Activated naive CD8-positive, alpha-beta T cell treated with anti-CD3 and anti-CD28 coated beads, Interleukin-2, amount 50 U/mL, for 24 hours (primary cell): Measurements from ENCODE around the gene MPPED2.

ENCODE experiments used
- ATAC-seq: fragments of 150-1000 bp; cut with Tn5 transposase; one replicate; pipeline ENCODE4 v1.10.0; 2021
- DNase-seq: peaks from one replicate; pipeline ENCODE4 v3.0.0; 2021
- H3K27ac Mint-ChIP-seq: one replicate; pipeline ENCODE4 v1.8.0; 2021; ENCODE audit warnings: mild to moderate bottlenecking, mixed read lengths
- H3K27me3 Mint-ChIP-seq: one replicate; pipeline ENCODE4 v1.8.0; 2021; ENCODE audit warnings: mixed read lengths
- H3K36me3 Mint-ChIP-seq: one replicate; pipeline ENCODE4 v1.8.0; 2021; ENCODE audit warnings: low read depth, mixed read lengths
- H3K4me1 Mint-ChIP-seq: one replicate; pipeline ENCODE4 v1.8.0; 2021; ENCODE audit warnings: mixed read lengths
- H3K4me3 Mint-ChIP-seq: one replicate; pipeline ENCODE4 v1.8.0; 2021; ENCODE audit warnings: mild to moderate bottlenecking, moderate library complexity, mixed read lengths
- H3K9me3 Mint-ChIP-seq: one replicate; pipeline ENCODE4 v1.8.0; 2021; ENCODE audit warnings: mixed read lengths

MPPED2 gene

DNA sequence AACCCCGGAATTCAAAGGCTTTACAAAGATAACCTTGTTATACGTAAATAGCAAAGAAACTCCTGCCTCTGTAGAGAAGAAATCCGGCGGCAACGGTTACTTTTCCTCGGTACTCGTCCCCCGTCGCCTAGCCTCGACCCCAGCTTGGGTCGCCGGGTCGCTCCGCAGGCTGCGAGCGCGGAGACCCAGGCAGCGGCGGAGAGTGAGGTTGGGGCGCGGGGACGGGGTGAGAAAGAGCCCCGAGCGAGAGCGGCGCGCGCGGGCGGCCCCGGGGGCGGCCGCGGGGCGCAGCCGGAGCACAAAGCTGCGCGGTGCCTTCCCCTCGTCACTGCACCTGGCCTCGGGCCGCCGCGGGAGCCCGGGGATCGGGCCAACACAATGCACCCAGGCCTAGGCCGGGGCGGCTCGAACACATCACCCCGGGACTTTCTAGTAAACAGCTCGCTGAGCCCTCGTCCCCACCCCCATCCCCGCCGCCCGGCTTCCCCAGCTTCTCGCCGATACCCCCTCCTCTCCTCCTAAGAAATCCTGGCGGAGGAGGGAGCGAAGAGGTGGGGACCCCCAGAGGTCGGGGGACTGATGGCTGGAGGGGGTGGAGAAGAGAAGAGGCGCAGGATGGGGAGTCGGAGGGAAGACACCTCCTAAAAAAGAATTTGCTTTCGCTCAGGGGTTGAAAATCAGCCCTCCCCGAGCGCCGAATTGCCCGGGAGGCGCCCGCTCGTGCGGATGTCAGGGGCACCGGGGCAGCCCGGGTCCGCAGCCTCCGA, 845 bp downstream of the MPPED2 start:
- H3K9me3 Mint-ChIP-seq: no peaks in the 10 kb centered on the region
- DNase-seq: peak; percentile 7
- H3K27me3 Mint-ChIP-seq: peaks cover 49% of the 10 kb centered on the region
- H3K4me1 Mint-ChIP-seq: peaks cover 10% of the 10 kb centered on the region
- H3K4me3 Mint-ChIP-seq: peak overlapping the region; percentile 32
- H3K36me3 Mint-ChIP-seq: no peaks in the 10 kb centered on the region
- peak; percentile 55 for ATAC-seq
- no peak overlapping the region for H3K27ac Mint-ChIP-seq

GRCh38 chr11:30583476-30584280, 2.5 kb downstream of the MPPED2 start:
- peaks cover 49% of the 10 kb centered on the region for H3K27me3 Mint-ChIP-seq
- H3K4me3 Mint-ChIP-seq: peak overlapping the region; percentile 52
- no peak for ATAC-seq

GRCh38 chr11:30582726-30583125, 3.4 kb downstream of the MPPED2 start:
- H3K36me3 Mint-ChIP-seq: no peaks in the 10 kb centered on the region
- H3K4me1 Mint-ChIP-seq: peaks cover 10% of the 10 kb centered on the region
- ATAC-seq: no peak
- no peak for DNase-seq
- H3K27ac Mint-ChIP-seq: no peak overlapping the region
- no peaks in the 10 kb centered on the region for H3K9me3 Mint-ChIP-seq
- peaks cover 44% of the 10 kb centered on the region for H3K27me3 Mint-ChIP-seq
- H3K4me3 Mint-ChIP-seq: no peak overlapping the region

More at GRCh38 chr11:30583476-30584280, 2.5 kb downstream of the MPPED2 start:
- Mint-ChIP-seq H3K9me3 (no peaks in the 10 kb centered on the region), H3K4me1 (peaks cover 10% of the 10 kb centered on the region), H3K36me3 (no peaks in the 10 kb centered on the region), H3K27ac (no peak overlapping the region)
- DNase-seq: no peak

DNA sequence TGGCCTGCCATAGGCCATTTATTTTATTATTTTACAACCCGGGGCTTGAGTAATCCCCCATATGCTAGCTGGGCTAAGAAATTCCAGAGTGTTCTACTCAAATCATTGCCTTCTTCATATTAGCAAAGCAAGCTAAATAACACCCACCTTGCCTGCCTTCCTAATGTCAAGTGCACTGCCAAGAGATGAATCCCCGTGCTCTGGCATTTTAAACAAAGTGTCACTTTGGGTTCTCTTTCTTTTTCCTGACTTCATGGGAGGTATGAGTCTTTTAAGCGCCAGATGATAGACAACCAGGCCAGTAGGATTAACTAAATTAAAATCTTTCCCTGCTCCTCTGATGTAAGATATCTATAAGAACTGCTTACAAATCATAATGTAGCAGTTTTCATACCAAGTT, 4.5 kb downstream of the MPPED2 start:
- Mint-ChIP-seq H3K9me3 (no peaks in the 10 kb centered on the region), H3K4me1 (peaks cover 5% of the 10 kb centered on the region), H3K27ac (no peak overlapping the region), H3K4me3 (no peak overlapping the region), H3K27me3 (peaks cover 35% of the 10 kb centered on the region), H3K36me3 (no peaks in the 10 kb centered on the region)
- ATAC-seq: no peak
- DNase-seq: no peak

DNA sequence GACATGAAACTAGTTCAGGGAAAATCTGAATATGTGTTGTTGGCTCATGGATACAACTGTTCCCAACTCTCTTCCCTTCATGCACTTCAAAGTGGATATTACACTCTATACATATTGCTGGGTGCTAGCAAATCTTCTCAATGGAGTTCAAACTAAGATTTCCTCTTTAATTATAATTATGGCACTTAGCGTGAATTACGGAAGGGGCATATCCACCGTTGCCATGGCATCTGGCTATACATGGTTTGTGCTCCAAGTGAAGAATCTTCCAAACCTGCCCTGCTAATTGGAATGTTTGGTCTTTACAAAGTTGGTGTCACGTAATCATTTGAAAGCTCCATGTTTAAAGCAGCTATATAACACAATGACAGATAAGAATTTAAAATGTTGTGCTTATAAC, 5.6 kb downstream of the MPPED2 start:
- peaks cover 5% of the 10 kb centered on the region for H3K4me1 Mint-ChIP-seq
- peaks cover 33% of the 10 kb centered on the region for H3K27me3 Mint-ChIP-seq
- H3K27ac Mint-ChIP-seq: no peak overlapping the region
- no peak overlapping the region for H3K4me3 Mint-ChIP-seq
- DNase-seq (no peak), ATAC-seq (no peak)
- no peaks in the 10 kb centered on the region for H3K9me3 Mint-ChIP-seq
- no peaks in the 10 kb centered on the region for H3K36me3 Mint-ChIP-seq

GRCh38 chr11:30579415-30580175, 6.6 kb downstream of the MPPED2 start:
- Mint-ChIP-seq H3K4me3 (no peak overlapping the region), H3K36me3 (no peaks in the 10 kb centered on the region), H3K4me1 (peaks cover 2% of the 10 kb centered on the region), H3K27me3 (peaks cover 28% of the 10 kb centered on the region), H3K9me3 (no peaks in the 10 kb centered on the region), H3K27ac (no peak overlapping the region)
- DNase-seq (no peak), ATAC-seq (no peak)

- Mint-ChIP-seq H3K36me3 (no peaks in the 10 kb centered on the region), H3K27me3 (peaks cover 17% of the 10 kb centered on the region), H3K4me3 (no peak overlapping the region), H3K27ac (no peak overlapping the region), H3K9me3 (no peaks in the 10 kb centered on the region), H3K4me1 (no peaks in the 10 kb centered on the region)
- ATAC-seq (no peak), DNase-seq (no peak)
These were observed 7.7 kb downstream of the MPPED2 start for GRCh38 chr11:30578406-30578805.

DNA sequence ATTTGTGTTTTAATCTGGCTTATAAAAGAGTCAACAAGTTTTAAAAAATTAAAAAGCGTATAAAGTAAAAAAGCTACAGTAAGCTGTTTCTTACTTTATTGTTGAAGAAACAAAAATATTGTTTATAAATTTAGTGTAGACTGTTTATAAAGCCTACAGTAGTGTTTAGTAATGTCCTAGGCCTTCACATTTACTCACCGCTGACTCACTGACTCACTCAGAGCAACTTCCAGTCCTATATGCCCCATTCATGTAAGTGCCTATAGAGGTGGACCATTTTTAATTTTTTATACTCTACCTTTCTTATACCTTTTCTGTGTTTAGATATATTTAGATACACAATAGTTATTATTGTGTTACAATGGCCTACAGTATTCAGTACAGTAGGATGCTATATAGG, 12.2 kb downstream of the MPPED2 start:
- Mint-ChIP-seq H3K4me1 (no peaks in the 10 kb centered on the region), H3K27me3 (peaks cover 3% of the 10 kb centered on the region), H3K4me3 (no peak overlapping the region), H3K9me3 (no peaks in the 10 kb centered on the region), H3K27ac (no peak overlapping the region), H3K36me3 (no peaks in the 10 kb centered on the region)
- DNase-seq: no peak
- no peak for ATAC-seq

DNA sequence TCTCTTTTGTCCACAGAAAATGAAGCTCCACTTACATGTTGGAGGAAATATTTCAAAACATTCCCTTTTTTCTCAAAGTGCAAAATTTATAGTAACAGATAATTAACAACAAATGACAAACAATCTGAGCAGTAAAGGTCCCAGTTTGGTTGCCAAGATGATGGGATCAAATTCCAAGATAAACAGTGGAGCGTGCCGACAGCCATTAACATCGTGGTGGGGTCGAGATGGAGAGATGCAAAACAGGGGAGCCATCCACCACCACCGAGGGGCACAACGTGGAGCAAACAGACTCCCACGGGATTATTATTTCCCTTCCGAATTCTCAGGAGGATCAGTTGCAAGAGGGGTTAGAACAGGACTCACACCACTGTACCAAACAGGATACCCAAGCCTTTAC, 17.2 kb downstream of the MPPED2 start:
- Mint-ChIP-seq H3K4me1 (no peaks in the 10 kb centered on the region), H3K4me3 (no peak overlapping the region), H3K36me3 (no peaks in the 10 kb centered on the region), H3K27ac (no peak overlapping the region), H3K27me3 (peaks cover 5% of the 10 kb centered on the region), H3K9me3 (no peaks in the 10 kb centered on the region)
- DNase-seq (no peak), ATAC-seq (no peak)

GRCh38 chr11:30567644-30568043, 18.5 kb downstream of the MPPED2 start:
- peaks cover 5% of the 10 kb centered on the region for H3K27me3 Mint-ChIP-seq
- no peak overlapping the region for H3K4me3 Mint-ChIP-seq
- H3K4me1 Mint-ChIP-seq: no peaks in the 10 kb centered on the region
- no peaks in the 10 kb centered on the region for H3K9me3 Mint-ChIP-seq
- no peaks in the 10 kb centered on the region for H3K36me3 Mint-ChIP-seq
- ATAC-seq (no peak), DNase-seq (no peak)
- H3K27ac Mint-ChIP-seq: no peak overlapping the region

- Mint-ChIP-seq H3K4me1 (no peaks in the 10 kb centered on the region), H3K27me3 (peaks cover 5% of the 10 kb centered on the region), H3K27ac (no peak overlapping the region), H3K9me3 (no peaks in the 10 kb centered on the region), H3K36me3 (no peaks in the 10 kb centered on the region), H3K4me3 (no peak overlapping the region)
- DNase-seq (no peak), ATAC-seq (no peak)
These were observed 19.0 kb downstream of the MPPED2 start for GRCh38 chr11:30567120-30567519.

DNA sequence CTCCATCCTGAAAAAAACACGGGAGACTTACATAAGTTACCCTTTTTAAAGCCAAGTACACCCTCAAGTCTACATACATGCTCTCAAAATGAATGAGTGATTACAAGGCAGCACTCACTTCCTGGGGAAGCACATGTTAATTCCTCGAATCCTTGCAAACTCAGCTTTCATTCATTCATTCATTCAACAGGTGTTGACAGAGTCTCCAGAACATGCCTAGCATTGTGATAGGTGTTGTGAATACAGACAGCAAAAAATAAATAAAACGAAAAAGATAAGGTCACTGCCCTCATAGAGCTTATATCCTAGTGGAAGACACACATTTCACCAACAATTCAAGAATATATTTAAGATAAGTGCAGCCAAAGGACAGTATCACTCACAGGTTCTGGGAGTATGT, 19.7 kb downstream of the MPPED2 start:
- no peak overlapping the region for H3K4me3 Mint-ChIP-seq
- no peaks in the 10 kb centered on the region for H3K36me3 Mint-ChIP-seq
- H3K9me3 Mint-ChIP-seq: no peaks in the 10 kb centered on the region
- H3K27me3 Mint-ChIP-seq: peaks cover 5% of the 10 kb centered on the region
- peaks cover 2% of the 10 kb centered on the region for H3K4me1 Mint-ChIP-seq
- no peak for DNase-seq
- no peak overlapping the region for H3K27ac Mint-ChIP-seq
- ATAC-seq: no peak

GRCh38 chr11:30565027-30565426, 21.1 kb downstream of the MPPED2 start:
- H3K27ac Mint-ChIP-seq: no peak overlapping the region
- no peak overlapping the region for H3K4me3 Mint-ChIP-seq
- ATAC-seq (no peak), DNase-seq (no peak)
- peaks cover 5% of the 10 kb centered on the region for H3K27me3 Mint-ChIP-seq
- no peaks in the 10 kb centered on the region for H3K36me3 Mint-ChIP-seq
- H3K4me1 Mint-ChIP-seq: peaks cover 4% of the 10 kb centered on the region
- no peaks in the 10 kb centered on the region for H3K9me3 Mint-ChIP-seq

DNA sequence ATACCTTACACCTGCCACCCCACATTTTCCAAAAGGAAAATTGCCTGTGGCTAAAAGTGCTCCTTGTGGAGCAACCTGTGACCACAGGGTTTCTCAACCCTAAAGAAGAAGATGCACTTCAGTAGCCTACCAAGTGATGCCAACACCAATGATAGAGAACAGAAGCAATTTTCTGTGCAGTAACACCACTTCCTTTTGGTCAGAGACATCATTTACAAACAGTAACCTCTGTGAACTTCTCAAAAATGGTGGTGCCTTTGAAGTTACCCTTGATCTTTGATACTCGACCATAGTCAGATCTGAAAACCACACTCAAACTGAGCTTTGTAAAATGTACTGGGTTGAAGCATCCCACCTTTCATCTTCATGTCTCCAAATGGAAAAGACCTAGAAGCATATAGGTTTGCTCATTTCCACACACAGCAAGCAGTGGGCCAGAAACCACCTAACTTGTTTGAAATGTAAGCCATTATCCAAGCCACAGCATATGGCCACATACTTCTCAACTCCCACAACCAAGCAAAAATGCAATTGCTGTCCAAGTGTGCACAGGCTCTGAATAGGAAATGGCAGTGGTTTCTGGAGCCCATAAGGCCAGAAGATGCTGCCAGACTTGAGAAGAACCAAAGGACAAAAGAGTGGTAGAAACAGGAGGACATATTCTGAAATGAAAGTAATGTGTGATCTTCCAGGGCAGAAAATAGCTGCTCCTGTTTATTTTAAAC, 24.3 kb downstream of the MPPED2 start:
- no peaks in the 10 kb centered on the region for H3K36me3 Mint-ChIP-seq
- DNase-seq (no peak), ATAC-seq (no peak)
- no peak overlapping the region for H3K4me3 Mint-ChIP-seq
- H3K9me3 Mint-ChIP-seq: no peaks in the 10 kb centered on the region
- H3K27me3 Mint-ChIP-seq: no peaks in the 10 kb centered on the region
- no peak overlapping the region for H3K27ac Mint-ChIP-seq
- peaks cover 4% of the 10 kb centered on the region for H3K4me1 Mint-ChIP-seq
